ENCODE measurements around the gene SLCO1B3. TPM values are rescaled to one million over a fixed set of nuclear protein-coding genes. Genes with fewer than 3 reads are reported as not detected.

Gene SLCO1B3, protein sequence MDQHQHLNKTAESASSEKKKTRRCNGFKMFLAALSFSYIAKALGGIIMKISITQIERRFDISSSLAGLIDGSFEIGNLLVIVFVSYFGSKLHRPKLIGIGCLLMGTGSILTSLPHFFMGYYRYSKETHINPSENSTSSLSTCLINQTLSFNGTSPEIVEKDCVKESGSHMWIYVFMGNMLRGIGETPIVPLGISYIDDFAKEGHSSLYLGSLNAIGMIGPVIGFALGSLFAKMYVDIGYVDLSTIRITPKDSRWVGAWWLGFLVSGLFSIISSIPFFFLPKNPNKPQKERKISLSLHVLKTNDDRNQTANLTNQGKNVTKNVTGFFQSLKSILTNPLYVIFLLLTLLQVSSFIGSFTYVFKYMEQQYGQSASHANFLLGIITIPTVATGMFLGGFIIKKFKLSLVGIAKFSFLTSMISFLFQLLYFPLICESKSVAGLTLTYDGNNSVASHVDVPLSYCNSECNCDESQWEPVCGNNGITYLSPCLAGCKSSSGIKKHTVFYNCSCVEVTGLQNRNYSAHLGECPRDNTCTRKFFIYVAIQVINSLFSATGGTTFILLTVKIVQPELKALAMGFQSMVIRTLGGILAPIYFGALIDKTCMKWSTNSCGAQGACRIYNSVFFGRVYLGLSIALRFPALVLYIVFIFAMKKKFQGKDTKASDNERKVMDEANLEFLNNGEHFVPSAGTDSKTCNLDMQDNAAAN
- total RNA-seq (2021): not detected in 2 replicates
- long read RNA-seq: 0 reads

- H3K79me1 ChIP-seq (ENCODE audit: insufficient read depth, low read depth, low read length, poor library complexity, severe bottlenecking): no peaks in the 10 kb centered on the region
Measured at GRCh38 chr12:20810487-20810886, at the start of gene SLCO1B3. SLCO1B3 (plus strand) TSS chr12:20810705; CDS start chr12:20815739, 5,034 bp downstream.

More at GRCh38 chr12:20810487-20810886, at the start of gene SLCO1B3:
- Histone ChIP-seq H3K27me3 (ENCODE audit: insufficient read depth, low read length) (no peaks in the 10 kb centered on the region), H4K20me1 (ENCODE audit: control insufficient read depth, insufficient read depth, insufficient read length) (no peaks in the 10 kb centered on the region), H2BK12ac (ENCODE audit: insufficient read length, low read depth, low read length) (no peak within 1 kb of the TSS), H3T11ph (ENCODE audit: low read length) (no peak within 1 kb of the TSS), H3K4me1 (ENCODE audit: insufficient read depth, low read length) (no peaks in the 10 kb centered on the region), H3K23me2 (ENCODE audit: insufficient read length, low read depth, low read length, poor library complexity, severe bottlenecking) (no peaks in the 10 kb centered on the region), H3K9ac (ENCODE audit: extremely low read depth, insufficient read length, low read length) (no peak within 1 kb of the TSS), H2BK120ac (ENCODE audit: low read depth, low read length, poor library complexity, severe bottlenecking) (no peak within 1 kb of the TSS), H4K91ac (ENCODE audit: insufficient read length, low read depth, low read length) (no peak within 1 kb of the TSS), H3K18ac (ENCODE audit: insufficient read length, low read depth, low read length) (no peak within 1 kb of the TSS), H3K14ac (ENCODE audit: insufficient read depth, low read length) (no peak within 1 kb of the TSS), H3K56ac (ENCODE audit: insufficient read length, low read depth, low read length) (no peak within 1 kb of the TSS), H3K4me2 (ENCODE audit: insufficient read depth, insufficient read length, low read length) (no peak within 1 kb of the TSS), H3K9me3 (ENCODE audit: control insufficient read depth, low read depth, low read length) (no peaks in the 10 kb centered on the region), H2BK20ac (ENCODE audit: low read depth, low read length, poor library complexity, severe bottlenecking) (no peak within 1 kb of the TSS), H2BK15ac (ENCODE audit: low read depth, low read length) (no peak within 1 kb of the TSS), H3K4ac (ENCODE audit: low read depth, low read length) (no peak within 1 kb of the TSS), H2AK5ac (ENCODE audit: insufficient read length, low read length) (no peak within 1 kb of the TSS), H3K79me2 (ENCODE audit: insufficient read depth, low read length) (no peaks in the 10 kb centered on the region), H2AFZ (ENCODE audit: low read length) (no peak within 1 kb of the TSS), H3K27ac (ENCODE audit: insufficient read length, low read depth, low read length) (no peak within 1 kb of the TSS), H3K23ac (ENCODE audit: insufficient read length, low read depth, low read length) (no peak within 1 kb of the TSS), H4K5ac (ENCODE audit: insufficient read length, low read depth, low read length) (no peak within 1 kb of the TSS), H2BK5ac (ENCODE audit: insufficient read length, low read length) (no peak within 1 kb of the TSS), H4K8ac (replicated peaks; ENCODE audit: insufficient read length, low read depth, low read length) (no peak within 1 kb of the TSS)
- Mint-ChIP-seq H3K36me3 (ENCODE audit: insufficient read depth in 1 of 3, low read depth in 3 of 3) (peaks cover 0 to 4% (median 2%) of the 10 kb centered on the region in 3 experiments; a peak in 2 of 7 replicates), H3K27ac (no peak within 1 kb of the TSS; a peak in 1 of 7 replicates), H3K27me3 (ENCODE audit: low read depth) (no peaks in the 10 kb centered on the region), H3K9me3 (peaks cover 5% of the 10 kb centered on the region in 2 experiments; a peak in 2 of 5 replicates), H3K4me1 (no peaks in the 10 kb centered on the region), H3K4me3 (no peak within 1 kb of the TSS)
- DNase-seq: no peak
- no peak for TF ChIP-seq CTCF (conservative IDR thresholded peaks at IDR 0.05)
- WGBS (ENCODE audit: extremely low coverage, insufficient read length, low lambda C conversion rate): no CpG with 5 or more reads among the region's 2 CpGs

Data from H9 (cell line).